Measurements from ENCODE around the gene OR52H1.

GRCh38 chr11:5577101-5577500 lies 28.8 kb upstream of the OR52H1 start:
- TF ChIP-seq CTCF (IDR thresholded peaks at IDR 0.05) (no peak), EP300 (IDR thresholded peaks at IDR 0.05) (no peak)

All from ovary (tissue), 3 donors.